Sciatic nerve (tissue), 2 donors: ENCODE data around the gene TET2. TPM values are rescaled to one million over a fixed set of nuclear protein-coding genes. Genes with fewer than 3 reads are reported as not detected.

Source experiments
- ATAC-seq: fragments of 200-7000 bp; cut with Tn5 transposase; one replicate; pipeline ENCODE4 v1.9.1; 2020; ENCODE audit warnings: mild to moderate bottlenecking, moderate library complexity
- DNase-seq: peaks from one replicate; pipeline ENCODE4 v3.0.0-alpha.2; 2020; ENCODE audit warnings: low spot score
- intact Hi-C: fragments of 100-400 bp; cut with DNase I; formaldehyde crosslinking; loops from one replicate; pipeline ENCODE4 v1.14.2; 2022
- total RNA-seq: library from RNA; stranded (reverse); fragmentation: NEBNext Ultra II Directional; extraction: Animal tissue kit (Norgen Biotek cat#: 25700); gene quantifications from one replicate; pipeline ENCODE4 v1.2.1, GENCODE V29; 2021
- donor health status: DM: no; HTN: no; CAD: no.
- donor health status: DM: no; HTN: no; CAD: no.

TET2 gene
- total RNA-seq, 1 donor from 2014 or later = 42.0 TPM

DNA sequence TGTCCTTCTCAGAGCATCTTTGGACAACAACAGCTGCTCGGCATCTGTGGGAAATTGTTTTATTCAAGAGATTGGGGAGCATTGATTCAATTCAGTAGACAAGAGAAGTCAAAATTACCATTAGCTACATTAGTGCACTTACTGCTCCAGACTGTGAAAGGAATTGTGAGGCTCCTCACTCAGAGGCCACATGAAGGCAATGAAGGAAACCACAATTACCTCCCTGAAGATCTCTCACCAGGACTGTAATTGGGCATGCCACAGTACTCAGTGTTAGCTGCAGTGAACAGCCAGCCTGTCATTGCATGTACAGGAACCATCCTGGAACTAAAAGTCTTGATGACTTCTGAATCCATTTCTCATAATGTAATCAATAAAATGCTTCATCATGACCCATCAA lies 182.4 kb downstream of the TET2 start:
- DNase-seq = no peak
- intact Hi-C loops = no loop called here
- no peak for ATAC-seq
